Activated CD4-positive, alpha-beta T cell treated with anti-CD3 and anti-CD28 coated beads for 1 hour (primary cell): ENCODE data around the gene ACOX1.

Experiments used
- DNase-seq: peaks from one replicate; pipeline ENCODE4 v3.0.0-alpha.2; 2020

Gene ACOX1

DNA sequence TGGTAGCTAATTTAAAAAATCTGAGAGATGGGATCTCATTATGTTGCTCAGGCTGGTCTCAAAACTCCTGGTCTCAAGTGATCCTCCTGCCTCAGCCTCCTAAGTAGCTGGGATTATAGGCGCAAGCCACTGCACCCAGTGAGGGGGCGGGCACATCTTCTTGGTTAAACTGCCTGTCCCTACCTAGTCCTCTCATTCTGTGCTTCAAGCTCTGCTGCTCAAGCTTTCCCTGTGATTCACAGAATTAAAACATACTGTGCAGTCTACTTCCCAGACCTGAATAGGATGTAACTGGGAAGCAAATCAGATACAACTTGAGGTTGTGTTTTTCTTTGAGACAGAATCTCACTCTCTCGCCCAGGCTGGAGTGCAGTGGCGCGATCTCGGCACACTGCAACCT, 76.6 kb downstream of the ACOX1 start:
- DNase-seq: no peak

DNA sequence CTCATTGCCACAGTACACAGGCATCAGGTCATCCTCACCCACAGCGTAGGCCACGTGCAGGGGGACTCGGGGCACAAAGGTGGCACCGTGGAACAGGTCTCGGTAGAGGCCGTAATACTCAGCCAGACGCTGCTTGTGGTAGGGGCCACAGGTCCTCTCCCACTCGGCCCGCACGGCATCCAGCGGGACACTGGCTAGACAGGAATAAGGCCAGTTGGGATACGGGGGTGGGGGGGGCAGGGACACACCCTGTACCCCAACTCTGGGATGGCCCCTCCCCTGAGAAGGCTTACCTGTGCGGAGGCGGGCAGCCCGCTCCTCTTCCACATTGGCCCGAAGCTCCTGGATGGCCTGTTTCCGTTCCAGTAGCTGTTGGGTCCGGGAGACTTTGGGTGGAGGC, 77.2 kb downstream of the ACOX1 start:
- no peak for DNase-seq

DNA sequence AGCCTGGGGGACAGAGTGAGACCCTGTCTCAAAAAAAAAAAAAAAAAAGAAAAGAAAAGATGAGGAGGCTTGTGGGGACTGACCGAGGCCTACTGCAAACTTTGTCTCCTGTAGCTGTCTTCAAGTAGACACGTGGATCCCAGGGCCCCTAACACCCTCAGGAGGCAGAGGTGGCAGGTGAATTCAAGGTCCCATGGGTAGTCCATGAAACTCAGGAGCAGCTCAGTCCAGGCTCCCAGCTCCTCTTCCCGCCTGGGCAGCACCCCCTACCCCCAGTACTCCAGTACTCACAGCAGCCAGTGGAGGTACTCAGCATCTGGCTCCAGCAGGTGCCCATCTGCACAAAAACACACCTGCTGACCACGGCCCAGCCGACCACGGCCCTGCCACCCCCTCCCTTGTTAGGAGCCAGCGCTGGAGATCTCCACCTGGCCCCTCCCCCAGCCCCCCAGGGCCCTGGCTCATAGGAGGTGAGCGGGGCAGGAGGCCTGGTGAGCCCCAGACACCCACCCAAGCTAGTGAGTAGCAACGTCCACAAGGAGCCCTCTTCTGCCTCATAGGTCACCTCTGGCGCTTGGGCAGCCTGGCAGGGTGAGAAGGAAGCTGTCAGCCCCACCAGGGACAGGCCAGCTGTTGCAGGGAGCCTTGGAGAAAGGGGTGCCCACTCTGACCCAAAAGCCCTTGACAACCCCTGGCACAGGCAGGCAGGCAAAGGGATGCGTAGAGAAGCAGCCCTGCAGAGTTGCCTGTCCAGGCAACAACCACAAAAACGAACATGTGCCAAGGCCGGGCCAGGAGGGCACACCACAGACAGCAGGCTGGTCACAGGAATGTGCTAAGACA, 78.1 kb downstream of the ACOX1 start:
- DNase-seq: no peak

DNA sequence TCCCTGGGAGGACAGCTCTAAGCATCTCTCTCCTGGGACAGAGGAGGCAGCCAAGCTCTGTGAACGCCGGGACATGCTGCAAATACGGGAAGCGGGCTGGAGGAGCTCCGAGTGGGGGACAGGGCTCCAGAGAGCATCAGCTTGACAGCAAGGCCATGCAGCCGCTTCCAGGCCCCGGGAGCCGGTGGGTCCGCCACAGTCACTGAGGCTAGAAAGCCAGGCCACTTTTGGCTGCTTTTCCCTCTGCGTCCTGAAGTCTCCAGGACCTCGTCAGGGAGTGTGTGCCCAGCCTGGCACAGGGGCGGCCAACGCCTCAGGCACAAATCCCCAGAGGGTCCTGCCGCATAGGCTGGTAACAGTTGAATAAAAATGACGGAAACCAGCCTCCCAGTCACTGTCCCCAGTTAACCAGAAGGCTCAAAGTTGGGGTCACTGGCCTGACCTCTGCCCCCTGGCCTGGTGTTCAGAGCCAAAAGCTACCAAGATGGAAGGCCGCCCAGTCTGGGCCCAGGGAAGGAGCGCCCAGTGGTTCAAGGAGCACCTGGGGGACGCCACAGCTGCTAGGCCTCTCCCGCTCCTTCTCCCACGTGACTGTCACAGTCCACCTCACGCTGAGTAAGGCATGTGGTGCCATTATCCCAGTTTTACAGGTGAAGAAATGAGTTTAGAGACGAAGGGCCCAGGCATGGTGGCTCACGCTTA, 79.0 kb downstream of the ACOX1 start:
- DNase-seq: no peak

DNA sequence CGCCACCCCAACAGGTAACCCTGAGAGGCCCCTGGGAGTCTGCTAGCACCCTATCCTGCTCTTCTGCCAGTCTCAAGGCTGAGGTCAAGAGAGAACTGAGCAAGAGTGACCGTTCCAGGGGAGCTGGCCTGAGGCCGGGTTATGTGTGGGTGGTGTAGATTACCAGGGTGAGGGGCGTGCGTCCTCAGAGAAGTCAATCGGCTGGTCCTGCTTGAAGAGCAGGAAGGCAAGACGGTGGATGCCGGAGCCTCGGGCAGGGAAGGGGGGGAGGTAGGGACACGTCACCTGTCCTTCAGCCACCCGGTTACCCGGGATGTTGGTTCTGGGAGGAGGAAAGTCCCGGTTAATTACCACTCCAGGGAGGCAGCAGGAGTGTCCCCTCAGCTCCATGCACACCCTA, 79.6 kb downstream of the ACOX1 start:
- DNase-seq: no peak

DNA sequence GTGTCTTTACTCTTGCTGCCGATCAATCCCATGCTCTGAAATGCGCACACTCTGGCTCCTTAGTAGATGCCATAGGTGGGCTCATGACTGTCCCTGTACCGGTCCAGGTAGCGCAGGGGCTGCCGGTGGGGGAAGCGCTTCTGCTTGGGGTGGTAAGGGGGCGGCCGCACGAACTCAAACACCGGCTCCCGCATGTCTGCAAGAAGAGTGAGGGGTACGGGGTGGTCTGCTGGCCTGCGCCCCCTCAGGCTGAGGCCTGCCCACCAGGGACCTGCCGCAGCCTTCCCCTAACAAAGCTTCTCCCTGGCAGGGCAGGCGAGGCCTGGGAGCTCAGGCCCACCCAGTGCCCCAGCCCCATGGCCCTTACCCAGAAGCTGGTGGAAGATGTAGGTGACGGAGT, 80.2 kb downstream of the ACOX1 start:
- DNase-seq: no peak

DNA sequence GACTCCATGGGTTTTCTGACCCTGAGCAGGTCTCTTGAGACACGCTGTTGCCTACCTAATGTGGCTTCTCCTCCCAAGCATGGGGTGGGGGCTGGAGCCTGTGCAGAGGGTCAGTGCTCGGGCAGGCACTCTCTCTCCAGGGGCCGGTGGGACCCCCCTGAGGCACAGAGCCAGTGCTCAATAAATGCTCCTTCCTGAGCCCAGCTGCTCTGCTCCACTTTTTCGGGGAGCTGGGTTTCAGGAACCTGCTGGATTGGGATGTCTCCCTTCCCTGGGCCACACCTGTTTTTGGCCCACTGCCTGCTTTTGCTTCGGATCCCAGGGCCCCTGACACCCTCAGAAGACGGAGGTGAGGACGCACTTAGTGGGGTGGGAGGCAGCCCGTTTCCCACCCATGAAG, 80.9 kb downstream of the ACOX1 start:
- DNase-seq: no peak

DNA sequence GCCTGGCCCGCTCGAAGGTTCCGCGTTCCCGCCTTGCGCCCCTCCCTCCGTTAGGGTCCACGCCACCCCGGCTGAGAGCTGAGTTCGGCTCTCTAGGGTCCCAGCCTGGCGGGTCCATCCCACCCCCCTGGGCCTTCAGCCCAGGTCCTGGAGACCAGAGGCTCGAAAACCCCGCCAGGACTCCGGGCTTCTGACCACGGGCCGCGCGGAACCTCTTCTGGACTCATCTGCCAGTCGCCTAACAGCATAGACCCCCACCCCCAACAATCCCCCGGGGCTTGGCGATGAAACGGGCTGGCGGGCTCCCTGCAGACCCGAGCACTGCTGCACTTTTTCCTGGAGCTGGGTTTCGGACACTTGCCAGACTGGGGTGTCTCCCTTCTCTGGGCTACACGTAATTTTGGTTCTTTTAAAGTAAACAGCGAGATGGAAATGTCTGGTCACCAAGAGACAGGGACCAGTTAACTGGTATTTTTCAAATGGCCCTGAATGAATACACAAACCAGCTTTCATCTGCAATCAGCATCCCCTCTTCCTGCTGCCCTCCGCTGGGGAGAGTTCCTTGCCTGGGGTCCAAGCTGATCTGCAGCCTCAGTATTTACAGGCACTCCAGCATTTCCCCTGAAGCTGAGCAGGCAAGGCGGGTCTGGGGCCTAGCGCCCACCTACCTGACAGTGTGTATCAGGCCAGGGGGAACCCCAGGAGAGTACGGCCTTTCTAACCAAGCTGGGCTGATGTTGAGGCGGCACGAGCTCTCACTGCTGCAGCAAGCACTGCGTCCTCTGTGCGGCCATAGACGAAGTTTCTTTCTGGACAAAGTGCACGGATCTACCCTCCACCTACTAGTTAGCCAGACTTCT, 81.6 kb downstream of the ACOX1 start:
- no peak for DNase-seq

DNA sequence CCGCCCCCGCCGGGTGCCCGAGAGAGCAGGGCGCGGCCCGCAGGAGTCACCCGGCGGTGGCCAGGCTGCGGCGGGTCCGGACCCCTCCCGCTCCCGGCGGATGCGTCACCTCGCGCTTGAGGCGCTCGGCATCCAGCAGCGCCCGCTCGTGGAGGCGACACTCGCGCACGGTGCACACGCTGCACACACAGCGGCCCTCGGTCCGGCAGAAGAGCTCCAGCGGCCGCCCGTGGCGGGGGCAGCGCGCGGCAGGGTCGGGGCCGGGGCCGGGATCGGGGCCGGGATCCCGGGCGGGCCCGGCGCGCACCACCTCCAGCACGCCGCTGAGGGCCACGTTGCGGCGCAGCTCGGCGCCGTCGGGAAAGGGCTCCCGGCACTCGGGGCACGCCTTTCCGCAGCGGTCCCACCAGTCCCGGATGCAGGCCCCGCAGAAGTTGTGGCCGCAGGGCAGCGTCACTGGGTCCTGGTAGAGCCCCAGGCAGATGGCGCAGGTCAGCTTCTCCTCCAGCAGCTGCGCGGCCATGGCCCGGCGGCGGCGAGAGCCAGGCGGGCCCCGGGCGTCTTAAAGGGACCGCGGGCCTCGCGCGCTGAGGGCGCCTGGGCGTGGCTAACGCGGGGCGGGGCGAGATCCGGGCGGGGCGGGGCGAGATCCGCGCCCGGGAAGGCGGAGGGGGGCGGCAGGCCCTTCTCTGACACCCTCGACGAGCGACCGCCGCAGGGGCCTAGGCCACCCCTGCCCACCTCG, 82.4 kb downstream of the ACOX1 start, which contains the start of gene TRIM65:
TRIM65 (minus strand) TSS at position 537 of the 745 bp plus-strand sequence; CDS start at position 523, 14 bp downstream.
- DNase-seq: peak; percentile 69

DNA sequence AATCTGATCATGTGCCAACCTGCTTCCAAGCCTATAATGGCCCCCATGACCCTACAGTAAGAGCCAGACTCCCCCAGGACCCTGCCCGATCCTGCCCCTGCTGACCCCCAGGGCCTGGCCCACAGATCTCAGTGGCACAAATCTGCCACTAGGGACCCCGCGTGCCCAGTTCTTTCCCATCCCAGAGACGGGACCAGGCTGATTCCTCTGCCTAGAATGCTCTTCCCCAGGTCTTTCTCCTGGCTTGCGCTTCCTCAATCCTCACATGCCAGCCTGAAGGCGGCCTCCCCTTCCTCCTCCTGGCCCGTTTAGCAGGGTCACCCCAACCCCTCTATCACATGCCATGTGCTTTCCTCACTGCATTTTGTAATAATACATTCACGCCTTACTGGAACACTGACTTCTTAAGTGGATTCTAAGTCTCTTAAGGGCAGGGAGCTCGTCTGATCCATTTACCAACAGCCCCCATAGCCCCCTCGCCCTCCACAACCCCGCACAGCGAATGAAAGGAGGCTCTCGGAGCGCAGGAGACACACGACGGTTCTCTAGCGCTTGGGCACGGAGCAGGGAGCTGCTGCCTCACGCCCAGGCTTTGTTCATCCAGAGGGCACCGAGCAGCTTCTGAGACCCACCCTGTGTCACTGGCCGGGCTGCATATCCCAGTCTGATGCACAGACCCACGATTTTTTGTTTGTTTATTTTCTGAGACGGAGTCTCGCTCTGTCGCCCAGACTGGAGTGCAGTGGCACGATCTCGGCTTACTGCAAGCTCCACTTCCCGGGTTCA, 83.4 kb downstream of the ACOX1 start:
- DNase-seq: no peak

DNA sequence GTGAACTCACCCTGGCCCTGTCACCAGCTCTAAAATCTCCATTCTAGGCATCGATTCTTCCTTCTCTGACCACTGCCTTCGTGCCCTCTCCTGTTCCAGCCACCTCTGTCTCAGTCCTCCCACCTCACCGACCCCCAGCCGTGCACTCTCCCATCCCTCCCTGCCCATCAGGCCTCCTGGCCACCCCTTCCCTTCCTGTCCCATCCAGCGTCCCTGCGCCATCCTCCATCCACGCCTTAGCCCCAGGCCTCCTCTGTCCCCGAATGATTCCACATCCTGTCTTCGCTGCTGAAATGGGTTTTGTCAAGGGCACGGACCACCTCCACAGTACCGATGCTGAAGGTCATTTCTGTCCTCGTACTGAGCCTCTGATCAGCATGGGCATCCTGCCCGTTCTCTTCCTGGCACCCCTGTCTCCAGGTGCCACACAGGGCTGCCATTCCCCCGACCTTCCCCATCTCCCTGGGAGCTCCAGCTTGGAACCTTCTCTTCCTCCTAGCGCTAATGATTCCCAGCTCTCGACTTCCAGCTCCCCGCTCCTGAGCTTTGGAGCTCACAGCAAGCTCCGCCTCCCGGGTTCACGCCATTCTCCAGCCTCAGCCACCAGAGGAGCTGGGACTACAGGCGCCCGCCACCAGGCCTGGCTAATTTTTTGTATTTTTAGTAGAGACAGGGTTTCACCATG, 84.8 kb downstream of the ACOX1 start:
- no peak for DNase-seq

DNA sequence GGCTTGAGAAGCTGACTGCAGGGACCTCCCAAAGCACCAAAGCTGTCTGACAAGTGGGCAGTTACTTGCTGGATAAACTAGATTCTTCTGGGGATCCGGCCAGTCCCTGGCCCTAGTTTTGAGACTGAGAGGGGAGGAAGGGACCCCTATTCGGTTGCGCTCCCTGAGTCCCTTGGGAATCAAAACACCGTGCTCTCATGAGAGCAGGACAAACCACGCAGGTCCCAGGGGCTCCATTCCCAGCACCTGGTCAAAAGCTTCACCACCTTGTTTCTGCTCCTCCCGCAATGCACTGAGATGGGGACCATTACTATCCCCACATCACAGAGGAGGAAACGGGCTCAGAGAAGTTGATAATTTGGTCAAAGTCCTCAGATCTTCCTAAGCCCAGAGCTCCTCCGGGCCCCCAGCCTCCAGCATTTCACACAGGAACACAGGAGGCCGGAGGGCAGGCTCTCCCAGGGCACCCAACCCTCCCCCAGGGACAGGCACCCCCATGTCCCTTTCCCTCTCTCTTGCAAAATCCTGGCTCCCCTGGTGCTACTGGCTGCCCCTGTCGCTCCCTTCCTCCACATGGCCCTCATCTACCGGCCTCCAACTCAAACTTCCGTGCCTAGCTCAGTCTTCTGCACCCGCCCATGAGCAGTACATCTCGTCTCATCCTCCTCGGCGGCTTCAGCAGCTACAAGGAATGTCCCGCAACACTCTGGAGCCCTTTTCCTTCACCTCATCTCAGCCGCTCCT, 85.5 kb downstream of the ACOX1 start:
- DNase-seq: no peak

DNA sequence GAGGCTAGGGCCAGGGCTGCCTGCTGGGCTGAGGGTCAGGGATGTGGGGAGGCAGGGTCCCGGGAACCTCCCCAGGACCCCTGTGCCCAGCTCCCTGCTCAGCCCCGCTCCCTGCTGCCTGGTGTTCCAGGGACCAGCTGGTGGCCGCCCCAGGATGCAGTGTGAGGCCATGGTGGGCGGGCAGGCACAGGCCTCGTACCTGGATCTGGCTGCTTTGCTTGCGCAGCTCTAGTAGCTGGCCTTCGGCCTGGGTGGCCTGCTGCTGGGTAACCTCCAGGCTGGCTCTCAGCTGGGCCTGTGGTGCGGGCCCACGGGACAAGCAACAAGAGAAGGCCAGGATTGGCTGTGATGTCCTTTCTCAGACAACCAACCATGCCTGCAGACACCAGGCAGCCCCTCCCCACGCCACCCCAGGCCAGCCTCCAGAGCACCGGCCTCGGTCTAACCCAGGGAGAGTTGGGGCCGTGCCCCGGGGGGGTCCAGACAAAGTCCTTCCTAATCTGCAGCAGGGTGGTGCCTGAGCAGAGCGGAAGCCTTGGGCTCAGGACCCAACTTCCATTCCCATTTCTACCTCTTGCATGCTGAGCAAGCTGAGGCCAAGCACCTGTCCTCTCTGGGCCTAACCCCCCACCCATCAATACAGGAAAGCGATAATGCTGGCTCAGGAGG, 86.3 kb downstream of the ACOX1 start:
- DNase-seq: no peak

DNA sequence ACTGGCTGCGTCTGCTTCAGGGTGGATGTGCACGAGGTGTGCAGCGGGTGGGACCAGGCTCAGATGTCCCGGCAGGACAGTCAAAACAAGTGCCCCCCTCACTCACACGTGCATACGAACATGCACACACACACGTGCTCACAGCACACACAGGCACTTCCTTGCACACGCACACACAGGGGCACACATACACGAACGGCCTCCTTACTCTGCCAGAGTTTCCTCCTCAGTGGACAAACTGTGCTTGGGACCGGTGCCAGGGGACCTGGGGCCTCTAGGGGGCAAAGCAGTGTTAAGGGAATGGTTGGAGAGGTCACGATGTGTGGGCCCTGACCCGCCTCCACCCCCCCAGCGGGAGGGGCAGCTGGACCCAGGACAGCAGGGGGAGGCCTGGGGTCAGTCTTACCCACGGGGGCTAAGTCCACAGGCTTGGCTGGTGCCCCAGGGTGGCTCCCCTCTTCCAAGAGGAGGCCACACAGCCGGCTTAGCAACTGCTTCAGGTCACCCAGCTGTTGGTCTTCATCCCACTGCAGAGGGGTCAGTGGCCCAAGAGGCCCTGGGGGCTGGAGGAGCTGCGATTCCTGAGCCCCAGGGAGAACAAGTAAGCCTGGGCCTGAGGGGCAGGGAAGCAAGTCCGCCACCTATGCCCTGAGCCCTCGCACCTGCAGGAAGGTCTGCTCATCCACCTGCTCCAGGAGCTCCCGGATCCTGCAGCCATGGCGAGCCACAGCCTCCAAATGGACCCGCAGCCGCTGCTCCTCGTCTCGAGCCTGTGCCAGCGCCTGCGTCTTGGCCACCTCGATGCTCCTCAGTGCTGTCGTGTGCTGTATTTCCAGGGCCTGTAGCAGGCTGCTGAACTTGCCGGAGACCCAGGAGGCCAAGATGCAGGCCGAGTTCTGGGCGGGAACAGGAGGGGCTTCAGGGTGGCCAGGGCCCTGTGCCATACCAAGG, 87.1 kb downstream of the ACOX1 start:
- DNase-seq: no peak
